BJ (cell line): ENCODE data around the gene CPLX4. TPM values are rescaled to one million over a fixed set of nuclear protein-coding genes. Genes with fewer than 3 reads are reported as not detected.

Experiments
- CTCF ChIA-PET: fragments of 350-600 bp; formaldehyde crosslinking; extraction: SDS; loops from one replicate; lab custom pipeline; 2021; ENCODE audit warnings: antibody characterized with exemption, inconsistent platforms; lab: Yijun Ruan, JAX
- POLR2A ChIA-PET: fragments of 300-600 bp; sonication (Branson Sonifier 250); formaldehyde crosslinking; extraction: SDS; loops from one replicate; lab custom pipeline; 2021; ENCODE audit warnings: antibody characterized with exemption; lab: Charles Lee
- DNase-seq: peaks from one replicate; pipeline ENCODE4 v3.0.0-alpha.2; 2011; ENCODE audit warnings: low read depth
- H3K27me3 ChIP-seq: 2 replicates; pipeline ENCODE4 v1.6.0; 2011; ENCODE audit warnings: low read length; ENCODE audit not compliant: control insufficient read depth, insufficient read depth
- H3K36me3 ChIP-seq: 2 replicates; pipeline ENCODE4 v1.5.1; 2011; ENCODE audit warnings: low read length; ENCODE audit not compliant: control insufficient read depth, insufficient read depth
- H3K4me3 ChIP-seq: 2 replicates; pipeline ENCODE4 v1.5.1; 2011; ENCODE audit warnings: low read depth, mild to moderate bottlenecking, control low read depth, low read length
- CTCF ChIP-seq: IDR thresholded peaks from 2 replicates; pipeline ENCODE4 v1.5.1; 2011; ENCODE audit warnings: low read depth, mild to moderate bottlenecking, control low read depth, inconsistent platforms, low read length, moderate library complexity; ENCODE audit not compliant: insufficient read depth
- polyA plus RNA-seq: library from polyadenylated mRNA; depleted of rRNA; stranded (reverse); fragments of >200 nt; gene quantifications from 2 replicates; pipeline ENCODE4 v1.2.3, GENCODE V29; 2011; rRNA removed

CPLX4 gene
- polyA plus RNA-seq, 1 experiment, result not detected

- peaks cover 5% of the 10 kb centered on the region; the same call in 1 of the 2 replicates for H3K27me3 ChIP-seq
- no peaks in the 10 kb centered on the region for H3K36me3 ChIP-seq
- POLR2A ChIA-PET, result no interaction called here
- no peak for DNase-seq
- no peak overlapping the region for H3K4me3 ChIP-seq
- no peak for TF ChIP-seq CTCF
- CTCF ChIA-PET, result no interaction called here
Observed at GRCh38 chr18:59246796-59247195, 71.7 kb downstream of the CPLX4 start.

Other genes starting within 250 kb of the CPLX4 start
- 18.2 and 32.0 TPM in 2 replicates for gene SEC11C, start 178.8 kb downstream of the CPLX4 start, polyA plus RNA-seq
- 0.16 and 0.21 TPM in 2 replicates for gene GRP, start 98.5 kb downstream of the CPLX4 start, polyA plus RNA-seq
- gene RAX, start 45.2 kb downstream of the CPLX4 start, polyA plus RNA-seq, result not detected in 2 replicates
- gene LMAN1, start 40.6 kb upstream of the CPLX4 start, polyA plus RNA-seq, result 65.3 and 117 TPM in 2 replicates